ENCODE results near the gene SPTBN1. TPM values are rescaled to one million over a fixed set of nuclear protein-coding genes. Genes with fewer than 3 reads are reported as not detected.
"Not testable (repeated sequence)": the region's sequence is repeated elsewhere in the genome, so short reads cannot be mapped to it uniquely, and the experiment has no call there.

The SPTBN1 gene
- total RNA-seq, 1 donor from 2014 or later = 224 TPM

DNA sequence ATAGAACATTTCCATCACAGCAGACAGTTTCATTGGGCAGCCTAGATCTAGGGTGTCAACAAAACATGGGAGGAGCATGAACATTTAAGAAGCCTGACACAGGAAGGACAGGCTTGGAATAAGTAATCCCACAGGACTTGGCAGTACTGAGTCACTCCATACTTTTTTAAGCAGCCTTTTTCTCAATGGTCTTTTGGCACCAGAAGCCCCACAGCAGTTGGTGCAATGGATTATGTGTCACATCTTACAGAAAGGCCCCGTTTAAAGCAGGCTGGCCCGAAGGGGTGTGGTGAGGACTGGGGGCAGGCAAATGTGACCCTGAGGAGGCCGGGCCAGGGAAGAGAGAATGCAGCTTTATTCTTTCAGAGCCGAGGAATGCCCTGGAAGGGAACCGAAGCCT lies 26.6 kb downstream of the SPTBN1 start:
- no peak overlapping the region for H3K4me3 ChIP-seq (ENCODE audit: low read depth, low read length)
- TF ChIP-seq, protein P1, sequence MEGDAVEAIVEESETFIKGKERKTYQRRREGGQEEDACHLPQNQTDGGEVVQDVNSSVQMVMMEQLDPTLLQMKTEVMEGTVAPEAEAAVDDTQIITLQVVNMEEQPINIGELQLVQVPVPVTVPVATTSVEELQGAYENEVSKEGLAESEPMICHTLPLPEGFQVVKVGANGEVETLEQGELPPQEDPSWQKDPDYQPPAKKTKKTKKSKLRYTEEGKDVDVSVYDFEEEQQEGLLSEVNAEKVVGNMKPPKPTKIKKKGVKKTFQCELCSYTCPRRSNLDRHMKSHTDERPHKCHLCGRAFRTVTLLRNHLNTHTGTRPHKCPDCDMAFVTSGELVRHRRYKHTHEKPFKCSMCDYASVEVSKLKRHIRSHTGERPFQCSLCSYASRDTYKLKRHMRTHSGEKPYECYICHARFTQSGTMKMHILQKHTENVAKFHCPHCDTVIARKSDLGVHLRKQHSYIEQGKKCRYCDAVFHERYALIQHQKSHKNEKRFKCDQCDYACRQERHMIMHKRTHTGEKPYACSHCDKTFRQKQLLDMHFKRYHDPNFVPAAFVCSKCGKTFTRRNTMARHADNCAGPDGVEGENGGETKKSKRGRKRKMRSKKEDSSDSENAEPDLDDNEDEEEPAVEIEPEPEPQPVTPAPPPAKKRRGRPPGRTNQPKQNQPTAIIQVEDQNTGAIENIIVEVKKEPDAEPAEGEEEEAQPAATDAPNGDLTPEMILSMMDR (conservative IDR thresholded peaks at IDR 0.05; ENCODE audit: low read depth, low read length) = no peak
- no peak for DNase-seq (ENCODE audit: low read depth)

DNA sequence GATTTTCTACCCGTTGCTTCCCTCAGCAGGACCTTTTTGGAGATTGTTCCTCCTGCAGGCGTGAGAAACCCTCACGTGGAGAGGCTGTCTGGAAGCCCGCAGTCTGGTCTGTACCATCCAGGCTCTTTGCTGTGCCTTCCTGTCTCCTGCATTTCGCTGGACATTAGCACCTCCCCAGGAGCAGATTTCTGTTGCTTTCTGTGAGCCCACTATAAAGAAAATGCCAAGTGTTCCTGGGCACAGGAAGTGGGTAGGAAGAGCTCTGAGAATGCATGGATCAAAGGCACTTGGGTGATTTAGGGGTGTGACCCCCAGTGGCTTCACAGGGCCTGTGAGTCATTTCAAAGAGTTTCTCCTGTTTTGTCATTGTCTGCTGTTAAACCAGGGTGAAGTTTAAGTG lies 27.3 kb downstream of the SPTBN1 start:
- TF ChIP-seq, protein P1 (conservative IDR thresholded peaks at IDR 0.05; ENCODE audit: low read depth, low read length) = no peak
- DNase-seq (ENCODE audit: low read depth) = no peak

DNA sequence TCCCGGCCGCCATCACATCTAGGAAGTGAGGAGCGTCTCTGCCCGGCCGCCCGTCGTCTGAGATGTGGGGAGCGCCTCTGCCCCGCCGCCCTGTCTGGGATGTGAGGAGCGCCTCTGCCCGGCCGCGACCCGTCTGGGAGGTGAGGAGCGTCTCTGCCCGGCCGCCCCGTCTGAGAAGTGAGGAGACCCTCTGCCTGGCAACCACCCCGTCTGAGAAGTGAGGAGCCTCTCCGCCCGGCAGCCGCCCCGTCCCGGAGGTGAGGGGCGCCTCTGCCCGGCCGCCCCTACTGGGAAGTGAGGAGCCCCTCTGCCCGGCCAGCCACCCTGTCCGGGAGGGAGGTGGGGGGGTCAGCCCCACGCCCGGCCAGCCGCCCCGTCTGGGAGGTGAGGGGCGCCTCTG lies 29.6 kb downstream of the SPTBN1 start:
- DNase-seq (ENCODE audit: low read depth); H3K4me3 ChIP-seq (ENCODE audit: low read depth, low read length): not testable (repeated sequence)

More for the DNA sequence above, 27.3 kb downstream of the SPTBN1 start:
- no peak overlapping the region for H3K4me3 ChIP-seq (ENCODE audit: low read depth, low read length)

DNA sequence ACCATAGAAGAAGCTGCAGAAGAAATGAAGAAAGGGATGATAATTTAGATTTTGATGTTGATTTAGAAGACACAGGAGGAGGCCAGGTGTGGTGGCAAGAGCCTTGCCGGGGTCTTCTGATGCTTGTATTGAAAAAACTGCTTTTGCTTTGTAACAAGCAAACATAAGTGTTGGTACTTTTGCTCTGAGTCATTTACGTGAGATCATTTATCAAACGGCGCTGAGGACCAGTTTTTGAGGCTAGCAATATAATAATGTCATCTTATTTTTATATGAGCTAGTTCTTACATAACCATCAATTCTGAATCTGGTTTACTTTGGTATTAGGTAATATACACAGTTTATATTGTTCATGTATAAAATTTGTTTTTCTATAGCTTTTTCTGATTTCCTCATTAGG lies 30.6 kb downstream of the SPTBN1 start:
- TF ChIP-seq, protein P1 (conservative IDR thresholded peaks at IDR 0.05; ENCODE audit: low read depth, low read length) = no peak
- no peak overlapping the region for H3K4me3 ChIP-seq (ENCODE audit: low read depth, low read length)
- DNase-seq (ENCODE audit: low read depth) = no peak

DNA sequence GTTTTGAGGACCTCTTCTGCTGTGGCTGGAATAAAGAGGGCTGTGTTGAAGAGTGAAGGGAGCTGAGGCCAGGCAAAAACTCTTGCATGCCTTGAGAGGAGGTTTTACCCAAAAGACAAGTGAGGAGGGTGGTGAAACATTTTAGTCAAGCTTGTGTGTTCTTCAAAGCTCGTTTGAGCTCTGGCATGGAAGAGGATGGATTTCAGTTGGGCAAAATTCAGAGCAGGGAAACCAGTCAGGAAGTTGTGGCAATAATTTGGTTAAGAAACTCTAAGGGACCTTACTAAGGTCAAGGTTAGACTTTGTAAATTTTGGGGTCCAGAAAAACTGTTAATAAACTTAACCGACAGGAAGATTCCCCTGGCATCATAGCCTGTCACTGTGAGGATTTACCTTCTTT lies 34.7 kb downstream of the SPTBN1 start:
- H3K4me3 ChIP-seq (ENCODE audit: low read depth, low read length) = no peak overlapping the region
- no peak for DNase-seq (ENCODE audit: low read depth)
- TF ChIP-seq, protein P1 (conservative IDR thresholded peaks at IDR 0.05; ENCODE audit: low read depth, low read length) = no peak

DNA sequence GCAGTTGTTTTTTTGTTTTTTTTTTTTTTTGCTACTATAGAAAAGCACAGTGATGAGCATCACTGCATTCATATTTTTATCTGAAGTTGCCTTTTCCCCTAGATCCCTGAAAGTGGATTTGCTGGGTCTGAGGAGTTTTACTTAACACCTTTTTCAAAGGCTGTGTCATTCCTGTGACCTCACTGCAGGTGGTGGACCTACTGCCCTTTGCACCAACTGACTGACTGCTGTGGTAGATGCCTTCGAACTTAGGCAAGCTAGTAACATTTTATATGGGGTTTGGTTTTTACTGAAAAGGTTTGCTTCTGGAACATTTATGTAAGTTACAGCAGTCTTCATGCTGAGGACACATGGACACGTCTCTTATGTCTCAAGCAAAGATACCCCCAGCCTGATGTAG lies 36.2 kb downstream of the SPTBN1 start:
- TF ChIP-seq, protein P1 (conservative IDR thresholded peaks at IDR 0.05; ENCODE audit: low read depth, low read length) = no peak
- H3K4me3 ChIP-seq (ENCODE audit: low read depth, low read length) = no peak overlapping the region
- no peak for DNase-seq (ENCODE audit: low read depth)

DNA sequence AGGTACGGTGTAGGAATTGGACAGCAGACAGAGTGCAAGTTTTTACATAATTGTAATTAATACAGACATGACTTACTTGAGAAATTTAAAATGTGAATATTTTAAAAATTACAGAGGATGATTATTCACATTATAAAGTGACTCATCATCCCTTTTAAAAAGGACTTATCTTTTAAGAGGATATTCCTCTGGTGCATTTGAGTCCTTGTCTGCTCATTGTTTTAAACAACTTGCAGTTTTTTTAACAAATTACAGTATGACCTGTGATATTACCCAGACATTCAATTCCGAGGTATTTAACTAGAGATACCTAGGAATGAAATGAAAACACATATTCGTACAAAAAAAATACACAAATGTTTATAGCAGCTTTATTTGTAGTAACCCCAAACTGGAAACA lies 38.0 kb downstream of the SPTBN1 start:
- no peak for DNase-seq (ENCODE audit: low read depth)
- TF ChIP-seq, protein P1 (conservative IDR thresholded peaks at IDR 0.05; ENCODE audit: low read depth, low read length) = no peak
- H3K4me3 ChIP-seq (ENCODE audit: low read depth, low read length) = no peak overlapping the region

DNA sequence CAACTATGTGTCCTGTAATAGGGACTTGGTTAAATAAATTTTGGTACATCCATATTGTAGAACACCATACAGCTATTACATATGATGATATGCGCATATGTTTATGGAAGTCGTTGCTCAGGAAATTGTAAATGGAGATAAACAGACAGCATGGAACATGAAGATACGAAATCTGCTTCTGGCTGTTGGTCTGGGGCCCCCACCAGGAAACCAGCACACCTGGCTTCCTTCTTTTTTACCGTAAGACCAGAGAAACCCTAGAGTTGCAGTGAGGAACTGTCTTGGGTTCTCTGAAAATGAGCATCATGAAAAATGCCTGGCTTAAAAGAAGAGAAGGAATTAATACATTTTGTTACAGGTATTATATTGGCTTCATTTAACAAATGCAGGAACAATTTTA lies 40.8 kb downstream of the SPTBN1 start:
- no peak for DNase-seq (ENCODE audit: low read depth)
- TF ChIP-seq, protein P1 (conservative IDR thresholded peaks at IDR 0.05; ENCODE audit: low read depth, low read length) = no peak
- no peak overlapping the region for H3K4me3 ChIP-seq (ENCODE audit: low read depth, low read length)

Data from epithelial cell of proximal tubule (primary cell).